ENCODE results near the gene MRPL18. TPM values are rescaled to one million over a fixed set of nuclear protein-coding genes. Genes with fewer than 3 reads are reported as not detected.
A peak's percentile ranks its signal among the peaks of the same experiment; 100 is the strongest.

The MRPL18 gene
- total and polyA plus RNA-seq, 2 of the 4 experiments (the other 2 are of a cell fraction) = 53.4 to 56.8 TPM

- Histone ChIP-seq H4K91ac (ENCODE audit: insufficient read depth, low read depth, low read length) (no peak overlapping the region), H2BK15ac (ENCODE audit: low read depth, low read length) (no peak overlapping the region), H3K4me2 (ENCODE audit: low read depth, low read length) (no peak overlapping the region), H3K27ac (ENCODE audit: insufficient read depth, low read length) (no peak overlapping the region), H2BK120ac (ENCODE audit: low read depth, low read length) (no peak overlapping the region), H3K56ac (ENCODE audit: extremely low read depth, insufficient read depth, low read length) (no peak overlapping the region), H3K9me3 (ENCODE audit: control insufficient read depth, insufficient read depth, low read length) (no peaks in the 10 kb centered on the region), H4K20me1 (ENCODE audit: insufficient read depth, low read length) (peaks cover 16% of the 10 kb centered on the region), H3K14ac (replicated peaks; ENCODE audit: low read depth, low read length) (no peak overlapping the region), H3K9me1 (ENCODE audit: insufficient read depth, low read length) (no peaks in the 10 kb centered on the region), H2AK5ac (ENCODE audit: low read depth, low read length) (no peak overlapping the region), H3K9ac (ENCODE audit: low read depth, low read length) (no peak overlapping the region), H3K4me3 (ENCODE audit: insufficient read depth, low read depth, low read length) (no peak overlapping the region), H3K4ac (ENCODE audit: low read depth, low read length) (no peak overlapping the region), H4K8ac (ENCODE audit: low read depth in 2 of 2, low read length in 2 of 2) (no peak overlapping the region), H3K36me3 (ENCODE audit: control insufficient read depth, insufficient read depth, low read length) (peaks cover 53% of the 10 kb centered on the region), H3K27me3 (ENCODE audit: control insufficient read depth, insufficient read depth, low read length) (no peaks in the 10 kb centered on the region), H3K18ac (ENCODE audit: low read depth, low read length) (no peak overlapping the region), H3K79me1 (ENCODE audit: low read depth in 1 of 2, low read length in 2 of 2) (peaks cover 24 to 35% of the 10 kb centered on the region in 2 experiments), H3K23ac (ENCODE audit: low read depth, low read length) (no peak overlapping the region), H2BK20ac (ENCODE audit: low read depth, low read length) (no peak overlapping the region), H2AK9ac (replicated peaks; ENCODE audit: low read depth, low read length, poor library complexity) (no peak overlapping the region), H2AFZ (replicated peaks; ENCODE audit: low read length, poor library complexity) (no peak overlapping the region), H3K4me1 (ENCODE audit: control insufficient read depth, insufficient read depth, low read length) (no peaks in the 10 kb centered on the region), H4K5ac (ENCODE audit: low read depth, low read length) (no peak overlapping the region), H2BK5ac (ENCODE audit: low read depth, low read length, poor library complexity, severe bottlenecking) (no peak overlapping the region)
- TF ChIP-seq, protein P1, sequence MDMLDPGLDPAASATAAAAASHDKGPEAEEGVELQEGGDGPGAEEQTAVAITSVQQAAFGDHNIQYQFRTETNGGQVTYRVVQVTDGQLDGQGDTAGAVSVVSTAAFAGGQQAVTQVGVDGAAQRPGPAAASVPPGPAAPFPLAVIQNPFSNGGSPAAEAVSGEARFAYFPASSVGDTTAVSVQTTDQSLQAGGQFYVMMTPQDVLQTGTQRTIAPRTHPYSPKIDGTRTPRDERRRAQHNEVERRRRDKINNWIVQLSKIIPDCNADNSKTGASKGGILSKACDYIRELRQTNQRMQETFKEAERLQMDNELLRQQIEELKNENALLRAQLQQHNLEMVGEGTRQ (IDR thresholded peaks at IDR 0.05; ENCODE audit: low read depth, low read length) = no peak
- peak; percentile 69 for TF ChIP-seq NFE2L2 (IDR thresholded peaks at IDR 0.05; ENCODE audit: low read depth, low read length)
- dilution Hi-C loops (cut with HindIII; ENCODE audit: low sequenced_read_pairs, unreplicated experiment) (no loop called here), in situ Hi-C loops (cut with MboI; ENCODE audit: low sequenced_read_pairs) (no loop called here), intact Hi-C loops (cut with micrococcal nuclease) (no loop called here)
- no CpG with 5 or more reads among the region's 1 CpG for WGBS, 2 experiments (ENCODE audit: extremely low coverage in 2 of 2, insufficient read length in 1 of 2)
- ChIA-PET POLR2A (ENCODE audit: unreplicated experiment) (no interaction called here), CTCF (interaction anchor here (0.6 kb wide), 1 partner anchor 555 kb away, joined by 5 read pairs; no protein-coding TSS in a partner anchor)
- DNase-seq (no peak), ATAC-seq (ENCODE audit: low read depth) (no peak)
- BruUV-seq (replicated peaks) = no TSS peak
Measured at GRCh38 chr6:159742165-159742564, 48.1 kb upstream of the MRPL18 start.
